ENCODE results near the gene GAGE10.

DNA sequence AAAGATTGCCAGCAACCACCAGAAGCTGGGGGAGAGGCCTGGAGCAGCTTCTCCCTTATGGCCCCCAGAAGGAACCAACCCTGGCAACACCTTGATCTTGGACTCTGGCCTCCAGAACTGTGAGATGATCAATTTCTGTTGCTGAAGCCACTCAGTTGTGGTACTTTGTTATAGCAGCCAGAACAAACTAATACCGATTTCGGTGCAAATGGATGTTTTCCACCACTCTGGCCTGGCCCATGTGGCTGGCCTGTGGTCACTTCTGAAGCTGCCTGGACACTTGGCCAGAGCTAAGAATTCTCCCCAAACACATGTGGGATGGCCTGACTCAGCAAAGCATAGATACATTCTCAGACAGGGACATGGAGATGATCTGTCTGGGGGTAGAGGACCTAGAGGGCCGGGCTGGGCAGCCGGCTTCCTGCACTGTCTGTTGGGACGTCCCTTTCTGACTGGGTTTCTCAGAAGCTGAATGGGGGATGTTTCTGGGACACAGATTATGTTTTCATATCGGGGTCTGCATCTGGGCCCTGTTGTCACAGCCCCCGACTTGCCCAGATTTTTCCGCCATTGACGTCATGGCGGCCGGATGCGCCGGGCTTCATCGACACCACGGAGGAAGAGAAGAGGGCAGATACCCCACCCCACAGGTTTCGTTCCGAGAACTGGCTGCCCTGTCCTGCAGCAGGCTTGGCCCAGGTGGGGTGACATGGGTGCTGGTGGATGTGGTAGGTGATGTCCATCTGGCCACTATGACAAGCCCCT is 43.0 kb upstream of the GAGE10 start:
- TF ChIP-seq CTCF (IDR thresholded peaks at IDR 0.05) (no peak), POLR2A (IDR thresholded peaks at IDR 0.05) (no peak)

Data from tibial nerve (tissue), 3 donors.